Measurements from ENCODE around the gene DGKI. TPM values are rescaled to one million over a fixed set of nuclear protein-coding genes. Genes with fewer than 3 reads are reported as not detected.
A peak's percentile ranks its signal among the peaks of the same experiment; 100 is the strongest.

The DGKI gene
- polyA plus RNA-seq, 1 experiment = 1.4 TPM

- H3K36me3 ChIP-seq (ENCODE audit: control insufficient read depth, insufficient read depth, low read length) = no peaks in the 10 kb centered on the region
- no peak for TF ChIP-seq CTCF (IDR thresholded peaks at IDR 0.05; ENCODE audit: insufficient read depth, low read depth, low read length)
- POLR2A ChIA-PET = no interaction called here
Measured at GRCh38 chr7:137546671-137547070, 300.1 kb downstream of the DGKI start.

GRCh38 chr7:137546009-137546408, 300.8 kb downstream of the DGKI start:
- Histone ChIP-seq H3K36me3 (ENCODE audit: control insufficient read depth, insufficient read depth, low read length) (no peaks in the 10 kb centered on the region), H3K27me3 (ENCODE audit: control insufficient read depth, insufficient read depth, low read length) (no peaks in the 10 kb centered on the region), H3K4me3 (ENCODE audit: low read depth, low read length) (no peak overlapping the region)
- ChIA-PET CTCF (no interaction called here), POLR2A (no interaction called here)
- DNase-seq (ENCODE audit: low read depth) = no peak
- no peak for TF ChIP-seq CTCF (IDR thresholded peaks at IDR 0.05; ENCODE audit: insufficient read depth, low read depth, low read length)

More at GRCh38 chr7:137546671-137547070, 300.1 kb downstream of the DGKI start:
- Histone ChIP-seq H3K27me3 (ENCODE audit: control insufficient read depth, insufficient read depth, low read length) (no peaks in the 10 kb centered on the region), H3K4me3 (ENCODE audit: low read depth, low read length) (no peak overlapping the region)
- DNase-seq (ENCODE audit: low read depth) = no peak
- CTCF ChIA-PET = no interaction called here

GRCh38 chr7:137545059-137545716, 301.6 kb downstream of the DGKI start:
- no peak for TF ChIP-seq CTCF (IDR thresholded peaks at IDR 0.05; ENCODE audit: insufficient read depth, low read depth, low read length)
- Histone ChIP-seq H3K27me3 (ENCODE audit: control insufficient read depth, insufficient read depth, low read length) (no peaks in the 10 kb centered on the region), H3K36me3 (ENCODE audit: control insufficient read depth, insufficient read depth, low read length) (no peaks in the 10 kb centered on the region), H3K4me3 (ENCODE audit: low read depth, low read length) (no peak overlapping the region)
- POLR2A ChIA-PET = no interaction called here
- DNase-seq (ENCODE audit: low read depth) = no peak
- CTCF ChIA-PET = interaction anchor here (0.7 kb wide), 1 partner anchor 462 kb away, joined by 3 read pairs; no protein-coding TSS in a partner anchor

GRCh38 chr7:137544453-137545058, 302.2 kb downstream of the DGKI start:
- H3K4me3 ChIP-seq (ENCODE audit: low read depth, low read length) = no peak overlapping the region
- no peaks in the 10 kb centered on the region for H3K27me3 ChIP-seq (ENCODE audit: control insufficient read depth, insufficient read depth, low read length)
- no peak for DNase-seq (ENCODE audit: low read depth)
- H3K36me3 ChIP-seq (ENCODE audit: control insufficient read depth, insufficient read depth, low read length) = no peaks in the 10 kb centered on the region
- CTCF ChIA-PET = interaction anchor here (0.7 kb wide), 1 partner anchor 463 kb away, joined by 3 read pairs; no protein-coding TSS in a partner anchor
- POLR2A ChIA-PET = no interaction called here
- TF ChIP-seq CTCF (IDR thresholded peaks at IDR 0.05; ENCODE audit: insufficient read depth, low read depth, low read length) = no peak

GRCh38 chr7:137539111-137539715, 307.6 kb downstream of the DGKI start:
- ChIA-PET CTCF (interaction anchor here (1.0 to 1.4 kb wide), 2 partner anchors 52 to 85 kb away, joined by 3 to 4 read pairs; no protein-coding TSS in a partner anchor), POLR2A (no interaction called here)
- no peaks in the 10 kb centered on the region for H3K36me3 ChIP-seq (ENCODE audit: control insufficient read depth, insufficient read depth, low read length)
- DNase-seq (ENCODE audit: low read depth) = peak; percentile 54
- no peaks in the 10 kb centered on the region for H3K27me3 ChIP-seq (ENCODE audit: control insufficient read depth, insufficient read depth, low read length)
- H3K4me3 ChIP-seq (ENCODE audit: low read depth, low read length) = no peak overlapping the region
- no peak for TF ChIP-seq CTCF (IDR thresholded peaks at IDR 0.05; ENCODE audit: insufficient read depth, low read depth, low read length)
